Left hindlimb (tissue), 1 donor: ENCODE results near the gene POLH.
"Not testable (repeated sequence)": the region's sequence is repeated elsewhere in the genome, so short reads cannot be mapped to it uniquely, and the experiment has no call there.

Source experiments
- DNase-seq: peaks from one replicate; pipeline ENCODE4 v3.0.0-alpha.2; 2018

The POLH gene

DNA sequence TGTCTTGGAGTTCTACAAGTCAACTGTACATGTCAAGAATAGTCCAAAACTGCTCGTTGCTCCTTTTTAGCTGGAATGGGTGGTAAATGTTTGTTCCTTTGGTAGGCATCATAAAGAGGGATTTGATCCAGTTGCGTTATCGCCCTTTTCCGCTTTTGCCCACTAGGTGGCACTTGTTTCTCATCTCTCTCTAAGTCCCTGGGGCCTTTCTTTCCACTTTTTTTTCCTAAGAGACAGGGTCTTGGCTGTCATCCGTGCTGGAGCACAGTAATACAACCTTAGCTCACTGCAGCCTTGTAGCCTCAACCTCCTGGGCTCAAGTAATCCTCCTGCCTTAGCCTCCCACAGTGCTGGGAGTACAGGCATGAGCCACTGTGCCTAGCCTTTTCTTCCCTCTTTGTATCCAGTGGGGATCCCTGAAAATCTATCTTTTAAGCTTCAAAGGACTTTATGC, 32.4 kb downstream of the POLH start:
- DNase-seq = peak; percentile 56

DNA sequence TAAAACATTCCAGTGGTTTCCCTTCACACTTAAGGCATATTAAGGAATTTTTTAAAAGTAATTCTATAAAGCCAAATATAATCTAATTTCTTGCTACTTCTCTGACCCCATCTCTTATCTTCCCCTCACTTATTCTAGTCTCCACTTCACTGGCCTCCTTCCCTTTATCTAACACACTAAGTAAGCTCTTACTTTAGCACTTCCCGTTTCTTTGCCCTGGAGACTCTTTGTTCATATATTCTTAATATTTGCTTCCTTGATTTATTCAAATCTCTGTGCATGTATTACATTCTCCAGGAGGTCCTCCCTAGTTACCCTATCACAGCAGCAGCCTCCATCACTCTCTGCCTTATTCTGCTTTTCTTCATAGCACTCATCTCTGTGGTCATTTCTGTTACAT, 32.8 kb downstream of the POLH start:
- DNase-seq = no peak

DNA sequence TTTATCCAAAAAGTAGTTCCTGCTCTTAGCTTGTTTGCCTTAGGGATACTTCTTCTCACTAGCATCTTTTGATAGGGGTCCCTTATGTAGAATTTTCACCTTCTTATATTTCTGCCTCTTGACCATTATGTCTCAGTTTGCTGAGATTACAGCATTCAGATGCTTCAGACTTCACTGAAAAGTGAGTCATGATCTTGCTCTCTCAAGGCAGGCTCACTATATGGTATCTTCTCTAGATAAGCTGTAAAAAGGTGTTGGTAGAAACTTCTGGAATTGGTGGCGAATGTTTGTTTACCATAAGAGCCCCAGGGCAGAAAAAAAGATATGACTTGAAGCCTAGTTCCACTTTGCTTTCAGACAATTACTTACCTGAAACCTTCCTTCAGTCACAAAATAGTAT, 33.4 kb downstream of the POLH start:
- DNase-seq = no peak

DNA sequence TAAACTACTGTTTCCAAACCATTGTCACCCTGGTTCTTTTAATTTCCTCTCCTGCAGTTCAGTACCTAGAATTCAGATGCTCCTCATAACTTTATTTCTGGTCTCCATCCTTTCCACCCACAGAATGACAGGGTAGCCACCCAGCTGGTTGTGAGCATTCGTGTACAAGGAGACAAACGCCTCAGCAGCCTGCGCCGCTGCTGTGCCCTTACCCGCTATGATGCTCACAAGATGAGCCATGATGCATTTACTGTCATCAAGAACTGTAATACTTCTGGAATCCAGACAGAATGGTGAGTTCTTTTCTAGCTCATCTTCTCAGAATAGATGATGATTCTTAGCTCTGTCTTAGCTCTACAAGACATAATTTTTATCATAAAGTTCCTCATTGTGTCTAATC, 34.4 kb downstream of the POLH start:
- no peak for DNase-seq

DNA sequence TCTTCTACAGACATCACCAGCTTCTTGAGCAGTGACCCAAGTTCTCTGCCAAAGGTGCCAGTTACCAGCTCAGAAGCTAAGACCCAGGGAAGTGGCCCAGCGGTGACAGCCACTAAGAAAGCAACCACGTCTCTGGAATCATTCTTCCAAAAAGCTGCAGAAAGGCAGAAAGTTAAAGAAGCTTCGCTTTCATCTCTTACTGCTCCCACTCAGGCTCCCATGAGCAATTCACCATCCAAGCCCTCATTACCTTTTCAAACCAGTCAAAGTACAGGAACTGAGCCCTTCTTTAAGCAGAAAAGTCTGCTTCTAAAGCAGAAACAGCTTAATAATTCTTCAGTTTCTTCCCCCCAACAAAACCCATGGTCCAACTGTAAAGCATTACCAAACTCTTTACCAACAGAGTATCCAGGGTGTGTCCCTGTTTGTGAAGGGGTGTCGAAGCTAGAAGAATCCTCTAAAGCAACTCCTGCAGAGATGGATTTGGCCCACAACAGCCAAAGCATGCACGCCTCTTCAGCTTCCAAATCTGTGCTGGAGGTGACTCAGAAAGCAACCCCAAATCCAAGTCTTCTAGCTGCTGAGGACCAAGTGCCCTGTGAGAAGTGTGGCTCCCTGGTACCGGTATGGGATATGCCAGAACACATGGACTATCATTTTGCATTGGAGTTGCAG, 37.9 kb downstream of the POLH start:
- DNase-seq = no peak

DNA sequence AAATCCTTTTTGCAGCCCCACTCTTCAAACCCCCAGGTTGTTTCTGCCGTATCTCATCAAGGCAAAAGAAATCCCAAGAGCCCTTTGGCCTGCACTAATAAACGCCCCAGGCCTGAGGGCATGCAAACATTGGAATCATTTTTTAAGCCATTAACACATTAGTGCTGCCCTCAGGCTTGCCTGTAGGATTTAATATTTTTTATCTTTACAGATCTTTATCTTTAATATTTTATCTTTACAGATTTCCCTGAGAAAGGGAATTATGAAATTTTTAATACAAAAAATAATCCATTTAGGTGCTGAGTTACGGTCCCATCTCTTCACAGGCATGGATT, 38.4 kb downstream of the POLH start:
- DNase-seq = no peak

DNA sequence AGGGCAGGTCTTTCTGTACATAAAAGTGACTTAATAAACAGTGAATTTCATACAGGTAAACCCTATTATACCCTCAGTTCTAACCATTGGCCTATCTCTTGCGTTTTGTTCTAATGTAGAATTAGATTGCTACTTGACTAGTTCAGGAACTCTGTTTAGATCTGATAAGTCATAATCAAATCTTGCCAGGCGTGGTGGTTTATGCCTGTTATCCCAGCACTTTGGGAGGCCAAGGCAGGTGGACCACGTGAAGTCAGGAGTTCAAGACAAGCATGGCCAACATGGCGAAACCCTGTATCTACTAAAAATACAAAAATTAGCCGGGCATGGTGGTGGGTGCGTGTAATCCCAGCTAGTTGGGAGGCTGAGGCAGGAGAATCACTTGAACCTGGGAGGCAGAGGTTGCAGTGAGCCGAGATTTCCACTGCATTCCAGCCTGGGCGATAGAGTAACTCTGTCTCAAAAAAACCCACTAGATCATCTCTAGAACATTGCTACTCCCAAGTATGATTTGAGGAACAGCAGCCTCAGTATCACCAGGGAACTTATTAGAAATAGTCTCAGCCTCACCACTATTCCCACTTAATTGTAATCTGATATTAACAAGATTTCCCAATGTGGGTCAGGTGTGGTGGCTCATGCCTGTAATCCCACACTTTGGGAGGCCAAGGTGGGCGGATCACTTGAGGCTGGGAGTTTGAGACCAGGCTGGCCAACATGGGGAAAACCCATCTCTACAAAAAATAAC, 40.9 kb downstream of the POLH start:
- DNase-seq = no peak

DNA sequence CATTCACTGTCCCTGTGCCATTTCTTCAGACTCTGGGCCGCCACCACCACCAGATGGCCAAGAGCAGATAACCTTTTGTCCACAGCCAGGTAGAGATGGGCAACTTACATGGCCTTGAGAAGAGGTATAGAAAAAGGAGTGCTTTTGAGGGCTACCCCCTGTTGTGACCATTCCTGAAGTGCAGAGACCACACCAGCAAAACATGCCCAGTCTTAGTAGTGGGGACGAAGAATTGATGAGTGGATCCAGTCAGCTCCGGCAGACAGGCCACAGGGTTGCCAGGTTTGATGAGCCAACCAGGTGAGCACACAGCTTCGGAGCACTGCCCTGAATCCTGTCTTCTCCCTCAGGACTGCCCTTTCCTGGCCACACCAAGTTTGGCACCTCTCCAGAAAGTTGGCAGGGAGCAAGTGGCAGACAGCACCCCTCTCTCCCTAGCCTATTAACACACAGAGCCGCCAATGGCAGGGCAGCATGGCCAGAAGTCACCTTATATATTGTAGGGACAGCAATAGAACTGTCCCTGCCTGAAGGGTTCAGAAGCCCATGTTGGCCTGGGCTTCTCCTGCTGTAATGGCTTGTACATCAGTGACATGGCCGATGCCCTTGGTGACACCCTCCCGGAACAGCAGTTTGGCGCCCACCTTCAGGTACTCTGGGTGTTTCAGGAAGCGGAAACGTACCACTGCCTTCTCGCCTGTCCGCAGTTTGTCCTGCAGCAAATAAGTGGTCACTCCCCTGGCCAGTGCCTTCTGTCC, 45.3 kb downstream of the POLH start:
- no peak for DNase-seq

DNA sequence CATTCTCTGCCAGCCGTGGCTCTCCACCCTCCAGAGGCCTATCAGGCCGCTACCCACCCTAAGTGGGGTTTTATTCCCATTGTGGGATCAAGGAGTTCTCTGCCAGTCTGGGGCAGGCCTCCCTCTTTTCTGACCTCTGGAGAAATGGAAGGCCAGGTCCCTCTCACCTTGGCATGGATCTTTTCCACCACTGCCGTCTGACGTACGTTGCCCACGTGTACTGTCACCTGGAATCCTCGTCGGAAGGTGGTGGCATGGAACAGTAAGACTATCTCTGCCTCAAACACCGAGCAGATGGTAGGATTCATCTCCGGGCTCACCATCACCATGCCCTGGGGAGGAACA, 45.8 kb downstream of the POLH start:
- no peak for DNase-seq

DNA sequence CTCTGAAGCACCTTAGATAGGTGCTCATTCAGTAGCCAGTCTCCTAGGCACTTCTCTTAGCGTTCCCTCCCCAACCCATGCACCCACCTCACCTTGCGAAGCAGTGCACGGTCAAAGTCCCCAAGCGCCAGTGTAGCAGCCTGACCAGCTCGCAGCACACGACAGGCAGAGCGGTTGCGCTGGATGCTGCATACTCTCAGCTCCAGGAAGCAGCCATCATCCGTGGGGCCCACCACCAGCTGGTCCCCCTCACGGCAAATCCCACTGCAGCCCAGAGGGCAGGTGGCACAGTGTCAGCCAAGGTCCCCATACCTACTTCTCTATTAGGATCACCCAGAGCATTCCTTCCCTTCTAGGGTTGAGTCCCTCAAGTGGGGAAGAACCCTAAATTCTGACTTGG, 46.6 kb downstream of the POLH start:
- no peak for DNase-seq

DNA sequence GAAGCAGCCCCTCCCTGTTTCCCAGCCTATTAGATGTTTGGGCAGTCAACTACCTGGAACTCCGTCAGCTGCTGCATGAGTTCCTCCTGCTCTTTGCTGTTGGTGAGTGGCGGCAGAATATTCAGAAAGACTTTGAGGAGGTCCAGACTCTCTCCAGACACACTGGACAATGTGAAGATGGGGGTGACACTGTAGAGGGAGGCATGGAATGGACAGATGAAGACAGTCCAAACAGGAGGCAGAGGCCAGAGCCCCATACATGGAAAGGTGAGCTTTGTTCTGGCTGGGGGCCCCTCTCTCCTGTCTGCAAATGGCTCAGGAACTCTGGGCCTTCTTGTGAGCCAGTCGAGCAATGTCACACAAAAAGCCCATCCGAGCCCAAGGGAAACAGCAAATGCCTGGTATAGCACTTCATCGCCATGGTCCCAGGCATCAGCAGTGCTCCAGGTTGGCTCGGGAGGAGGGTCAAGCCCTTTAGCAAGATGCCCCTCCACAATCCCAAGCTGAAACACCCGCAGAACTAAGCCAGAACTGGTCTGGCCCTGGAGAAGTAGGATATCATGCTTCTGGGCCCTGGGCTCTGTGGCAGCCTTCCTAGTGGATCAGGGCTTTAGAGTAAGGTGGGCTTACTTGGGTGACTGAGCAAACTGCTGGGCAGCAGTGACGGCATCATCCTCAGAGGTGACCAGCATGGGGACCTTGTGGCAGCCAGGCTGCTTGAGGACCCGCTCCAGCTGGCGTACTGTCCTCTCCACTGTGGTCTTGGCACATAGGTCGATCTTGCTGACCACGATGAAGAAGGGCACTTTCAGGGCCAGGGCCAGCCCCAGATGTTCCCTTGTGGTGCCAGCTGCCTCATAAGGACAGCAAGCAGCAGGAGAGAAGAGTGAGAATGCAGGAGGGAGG, 48.1 kb downstream of the POLH start:
- no peak for DNase-seq

DNA sequence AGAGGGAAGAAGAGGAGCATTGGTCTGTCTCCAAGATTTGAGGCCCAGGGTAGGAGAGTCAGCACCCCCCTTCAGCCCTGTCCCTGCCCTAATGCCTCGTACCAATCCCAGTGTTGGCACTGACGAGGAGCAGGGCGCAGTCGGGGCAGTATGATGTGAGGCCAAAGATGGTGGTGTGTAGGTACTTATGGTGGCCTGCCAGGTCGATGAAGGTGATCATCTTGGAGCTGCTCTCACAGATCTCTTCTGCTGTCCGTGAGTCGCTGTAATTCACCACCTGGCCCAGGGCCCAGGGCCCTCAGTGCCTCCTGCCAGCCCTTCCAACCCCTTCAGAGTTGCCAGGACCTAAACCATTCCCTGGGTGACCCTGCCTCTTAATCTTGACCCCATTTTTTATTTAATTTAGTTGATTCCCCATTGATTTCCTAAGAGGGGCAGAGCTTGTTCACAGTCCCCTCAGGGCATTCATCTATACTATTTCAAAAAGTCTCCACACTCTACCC, 48.9 kb downstream of the POLH start:
- no peak for DNase-seq

DNA sequence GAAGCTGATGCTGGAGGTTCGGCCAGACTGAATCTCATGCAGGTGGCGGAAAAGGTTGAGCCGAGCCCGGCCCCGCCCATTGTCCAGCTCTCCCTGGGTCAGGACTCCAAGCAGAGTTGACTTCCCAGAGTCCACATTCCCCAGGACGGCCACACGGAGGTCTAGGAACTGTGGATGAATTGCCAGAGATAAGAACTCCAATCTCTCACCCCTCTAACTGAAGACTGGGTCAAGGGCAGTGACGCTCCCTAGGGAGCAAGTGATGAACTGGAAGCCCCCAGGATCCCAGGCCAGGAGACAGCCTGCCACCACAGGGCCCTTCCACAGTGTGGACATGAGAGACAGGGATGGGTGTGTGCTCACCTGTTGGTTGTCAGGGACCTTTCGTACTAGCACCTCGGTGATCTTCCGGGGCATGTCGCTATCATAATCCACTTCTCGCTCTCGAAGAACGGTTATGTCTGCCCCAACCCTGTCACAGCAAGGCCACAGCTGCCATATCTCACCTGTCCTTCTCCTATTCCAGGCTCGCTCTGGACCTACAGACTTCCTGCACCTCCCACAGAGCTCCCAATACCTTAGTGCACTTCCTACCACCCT, 49.5 kb downstream of the POLH start:
- DNase-seq = no peak

DNA sequence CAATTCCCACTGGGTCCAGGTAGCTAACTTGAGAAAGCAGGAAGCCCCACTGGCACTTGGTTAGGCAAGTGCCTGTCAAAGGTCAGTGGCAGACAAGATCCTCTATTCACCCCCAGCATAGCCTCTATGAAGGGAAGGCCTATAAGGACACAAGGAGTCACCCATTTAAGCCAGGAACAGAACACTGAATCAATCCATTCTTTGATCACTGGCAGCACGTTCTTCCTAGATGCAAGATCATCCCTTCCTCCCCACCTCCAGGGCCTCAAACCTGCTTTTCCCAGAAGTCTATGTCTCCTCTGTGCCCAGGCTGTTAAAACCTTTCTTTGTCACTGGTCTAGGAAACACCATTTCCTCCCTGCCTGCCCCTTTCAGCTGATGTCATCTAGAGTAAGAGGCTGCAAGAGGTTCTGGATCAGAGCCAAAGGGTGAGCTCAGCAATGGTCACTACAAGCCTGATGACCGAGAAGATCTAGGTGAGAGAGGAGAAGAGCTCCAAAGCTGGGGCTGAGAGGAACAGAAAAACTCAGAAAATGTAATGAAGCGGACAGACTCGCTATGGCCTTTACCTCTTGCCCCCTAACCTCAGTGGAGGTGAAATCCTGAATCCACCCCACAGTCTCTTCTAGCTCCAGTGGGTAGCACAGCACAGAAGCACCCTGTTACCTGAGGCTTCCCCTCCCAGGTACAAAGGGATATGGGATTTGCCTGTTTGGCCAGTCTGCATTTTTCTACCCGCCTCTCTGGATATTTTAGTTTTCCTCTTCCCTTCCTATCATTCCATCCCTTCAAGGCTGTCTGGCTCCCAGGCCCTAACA, 51.2 kb downstream of the POLH start:
- DNase-seq = peak; percentile 45

DNA sequence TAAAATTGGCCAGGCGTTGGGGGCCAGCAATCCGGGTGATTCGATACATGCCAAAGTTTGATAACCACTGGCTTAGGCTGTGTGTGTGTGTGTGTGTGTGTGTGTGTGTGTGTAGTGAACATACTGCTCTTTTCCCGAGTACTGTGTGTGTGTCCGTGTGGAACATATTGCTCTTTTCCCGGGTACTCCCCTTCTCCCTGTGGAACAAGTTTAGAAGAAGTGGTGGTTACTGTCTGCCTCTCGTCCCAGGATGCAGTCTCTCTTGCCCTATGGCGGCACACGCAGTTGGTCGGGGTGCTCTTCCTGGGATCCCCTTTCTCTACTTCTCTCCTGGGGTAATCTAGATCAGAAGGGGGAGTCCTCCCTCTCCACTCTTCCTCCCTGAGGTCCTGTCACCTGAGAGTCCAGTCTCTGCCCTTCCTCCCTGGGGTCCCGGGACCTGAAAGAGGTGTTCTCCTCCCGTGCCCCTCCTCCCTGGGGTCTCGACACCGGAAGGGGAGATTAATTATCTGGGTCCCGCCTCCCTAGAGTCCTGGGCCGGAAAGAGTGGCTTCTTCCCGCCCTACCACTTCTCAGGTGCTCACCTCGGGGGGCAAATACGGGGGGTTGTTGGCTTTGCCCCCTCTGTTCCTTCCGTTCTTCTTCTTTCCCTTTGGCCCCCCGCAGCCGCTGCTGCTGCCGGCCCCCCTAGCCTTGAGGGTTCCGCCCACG, 52.6 kb downstream of the POLH start:
- peak; percentile 37 for DNase-seq

DNA sequence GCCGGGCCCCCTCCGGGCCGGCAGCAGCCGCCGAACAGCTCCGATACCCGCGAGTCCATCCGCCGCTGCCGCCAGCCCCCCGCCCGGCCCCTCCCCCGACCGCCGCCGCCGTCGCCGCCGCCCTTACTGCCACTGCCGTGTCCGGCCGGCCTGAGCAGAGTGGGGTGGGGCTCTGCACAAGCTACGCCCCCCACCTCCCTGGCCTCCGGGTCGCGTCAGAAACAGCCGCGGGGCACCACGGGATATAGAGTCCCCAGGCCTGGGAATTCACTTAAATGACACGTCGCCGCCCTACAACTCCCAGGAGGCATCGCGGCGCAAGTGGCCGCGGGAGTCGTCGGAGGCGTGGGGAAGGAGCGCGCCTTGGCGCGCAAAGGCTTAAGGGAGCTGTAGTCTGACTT, 53.1 kb downstream of the POLH start, which contains the start of gene GTPBP2:
Gene GTPBP2, minus strand, starts transcription at position 161 of the 401 bp plus-strand sequence. Its CDS starts 102 bp downstream, at position 59.
- peak; percentile 100 for DNase-seq

DNA sequence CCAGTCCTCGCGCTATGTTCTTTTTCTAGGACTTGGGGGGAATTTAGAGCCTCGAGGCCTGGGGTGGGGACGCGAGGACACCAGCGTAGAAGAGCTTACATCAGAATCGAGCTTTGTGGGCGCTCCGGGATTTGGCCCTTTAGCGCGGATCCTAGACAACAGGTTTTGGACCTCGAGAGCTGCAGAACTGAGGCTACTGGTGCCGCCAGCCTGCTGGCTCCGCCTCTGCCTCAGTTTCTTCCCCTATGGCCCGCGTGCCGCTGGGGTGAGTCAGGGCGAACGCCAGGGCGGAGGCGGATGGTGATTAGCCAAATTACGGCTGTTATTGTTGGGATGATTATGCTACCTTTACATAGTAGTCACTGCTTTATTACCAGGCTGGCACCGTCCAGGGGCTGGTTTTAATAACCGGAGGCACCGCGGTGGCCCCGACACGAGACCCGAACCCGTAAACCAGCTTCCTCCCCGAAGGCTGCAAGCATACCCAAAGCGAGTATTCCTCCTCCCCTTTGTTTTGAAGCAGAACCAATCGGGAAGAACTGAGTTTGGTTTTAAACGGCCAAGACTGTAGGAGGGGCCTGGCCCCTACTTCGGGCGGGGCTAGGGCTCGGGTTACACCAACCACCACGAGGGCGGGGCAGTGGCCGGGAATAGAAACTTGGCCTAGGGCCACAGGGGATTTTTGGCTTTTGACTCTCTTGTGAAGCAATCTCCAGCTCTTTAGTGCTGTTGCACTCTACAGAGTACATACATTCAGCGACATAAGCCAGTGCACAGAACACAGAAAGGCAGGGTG, 53.7 kb downstream of the POLH start:
- peak; percentile 98 for DNase-seq

DNA sequence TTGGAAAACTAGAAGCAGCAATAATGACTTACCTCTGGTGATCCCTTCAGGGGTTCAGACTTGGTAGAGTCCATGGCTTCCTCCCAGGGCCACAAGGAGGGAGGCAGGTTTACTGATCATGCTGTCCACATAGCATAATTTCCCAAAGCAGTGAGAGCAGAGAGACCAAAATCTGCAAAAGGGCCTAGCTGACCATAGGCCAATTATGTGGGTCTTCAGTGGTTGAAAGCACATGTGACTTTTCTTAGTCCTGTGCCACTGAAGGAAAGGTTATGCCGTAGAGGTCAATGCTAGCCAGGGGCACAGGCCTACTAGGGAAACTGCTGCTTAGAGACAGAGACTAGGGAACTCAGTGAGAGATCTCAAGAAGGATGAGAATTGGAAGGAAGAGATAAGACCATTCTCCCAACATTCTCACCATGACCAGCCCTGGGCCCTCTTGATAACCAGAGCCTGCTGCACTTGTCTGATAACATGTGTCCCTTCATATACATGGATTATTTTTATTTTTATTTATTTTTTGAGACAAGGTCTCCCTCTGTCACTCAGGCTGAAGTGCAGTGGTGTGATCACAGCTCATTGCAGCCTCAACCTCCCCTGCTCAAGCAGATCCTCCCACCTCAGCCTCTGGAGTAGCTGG, 55.1 kb downstream of the POLH start:
- DNase-seq = no peak

DNA sequence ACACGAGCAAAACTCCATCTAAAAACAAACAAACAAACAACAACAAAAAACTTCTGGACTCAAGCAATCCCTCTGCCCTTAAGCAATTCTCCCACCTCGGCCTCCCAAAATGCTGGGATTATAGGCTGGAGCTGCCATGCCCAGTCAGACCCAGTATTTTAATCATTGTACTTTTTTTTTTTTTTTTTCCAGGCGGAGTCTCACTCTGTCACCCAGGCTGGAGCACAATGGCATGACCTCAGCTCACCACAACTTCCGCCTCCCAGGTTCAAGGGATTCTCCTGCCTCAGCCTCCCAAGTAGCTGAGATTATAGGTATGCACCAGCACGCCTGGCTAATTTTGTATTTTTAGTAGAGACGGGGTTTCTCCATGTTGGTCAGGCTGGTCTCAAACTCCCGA, 57.0 kb downstream of the POLH start:
- not testable (repeated sequence) for DNase-seq
